ENCODE results near the gene ABCC2.

ABCC2 gene

GRCh38 chr10:99782447-99783286 is at the start of gene ABCC2:
Gene ABCC2 (plus strand): TSS chr10:99782640. CDS start chr10:99782845, 205 bp downstream.
- TF ChIP-seq MAX (IDR thresholded peaks at IDR 0.05): no peak
- TF ChIP-seq RAD21 (IDR thresholded peaks at IDR 0.05; ENCODE audit: low read depth): no peak
- no peak for TF ChIP-seq EGR1 (IDR thresholded peaks at IDR 0.05)

GRCh38 chr10:99733366-99733765 is 49.1 kb upstream of the ABCC2 start:
- TF ChIP-seq MAX (IDR thresholded peaks at IDR 0.05): no peak
- no peak for TF ChIP-seq NFIC (IDR thresholded peaks at IDR 0.05)

GRCh38 chr10:99740260-99740659 is 42.2 kb upstream of the ABCC2 start:
- TF ChIP-seq REST (IDR thresholded peaks at IDR 0.05; ENCODE audit: low read depth): no peak
- TF ChIP-seq CREB1 (IDR thresholded peaks at IDR 0.05; ENCODE audit: low read depth): no peak
- no peak for TF ChIP-seq CEBPB (IDR thresholded peaks at IDR 0.05)
- no peak for TF ChIP-seq NFIC (IDR thresholded peaks at IDR 0.05)
- no peak for TF ChIP-seq RAD21 (IDR thresholded peaks at IDR 0.05; ENCODE audit: low read depth)
- TF ChIP-seq MAX (IDR thresholded peaks at IDR 0.05): no peak
- TF ChIP-seq EGR1 (IDR thresholded peaks at IDR 0.05): no peak

DNA sequence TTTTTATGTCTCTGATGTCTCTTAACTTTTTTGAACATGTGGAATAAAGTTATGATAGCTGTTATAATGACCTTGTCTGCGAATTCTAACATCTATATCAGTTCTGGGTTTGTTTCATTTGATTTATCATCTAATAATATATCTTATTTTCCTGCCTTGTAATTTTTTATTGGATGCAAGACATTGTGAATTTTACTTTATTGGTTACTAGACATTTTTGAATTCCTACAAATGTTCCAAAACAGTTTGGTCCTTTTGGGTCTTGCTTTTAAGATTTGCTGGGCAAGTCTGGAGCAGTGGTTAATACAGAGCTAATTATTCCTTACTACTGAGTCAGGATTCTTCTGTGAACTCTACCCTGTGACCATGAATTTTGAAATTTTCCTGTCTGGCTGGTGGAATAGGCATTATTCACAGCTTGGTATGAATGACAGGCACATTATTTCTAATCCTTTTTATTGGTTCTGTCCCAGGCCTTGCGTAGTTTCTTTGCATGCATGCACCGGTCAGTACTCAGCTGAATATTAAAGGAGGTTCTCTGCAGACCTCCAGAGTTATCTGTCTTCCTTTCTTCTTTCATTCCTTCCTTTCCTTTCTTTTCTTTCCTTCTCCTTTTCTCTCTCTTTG is 41.4 kb upstream of the ABCC2 start:
- TF ChIP-seq CREB1 (IDR thresholded peaks at IDR 0.05; ENCODE audit: low read depth): no peak
- TF ChIP-seq USF1 (IDR thresholded peaks at IDR 0.05): no peak
- TF ChIP-seq ZBTB7A (IDR thresholded peaks at IDR 0.05; ENCODE audit: low read depth): no peak
- no peak for TF ChIP-seq EGR1 (IDR thresholded peaks at IDR 0.05)
- no peak for TF ChIP-seq MAX (IDR thresholded peaks at IDR 0.05)
- no peak for TF ChIP-seq CEBPB (IDR thresholded peaks at IDR 0.05)
- no peak for TF ChIP-seq NFIC (IDR thresholded peaks at IDR 0.05)
- no peak for TF ChIP-seq TEAD4 (IDR thresholded peaks at IDR 0.05)
- no peak for TF ChIP-seq FOXM1 (IDR thresholded peaks at IDR 0.05; ENCODE audit: borderline replicate concordance, low read depth)
- TF ChIP-seq TAF1 (IDR thresholded peaks at IDR 0.05; ENCODE audit: low read depth): no peak
- TF ChIP-seq REST (IDR thresholded peaks at IDR 0.05; ENCODE audit: low read depth): no peak
- TF ChIP-seq RAD21 (IDR thresholded peaks at IDR 0.05; ENCODE audit: low read depth): no peak
- no peak for TF ChIP-seq EP300 (IDR thresholded peaks at IDR 0.05; ENCODE audit: borderline replicate concordance)
- no peak for TF ChIP-seq YY1 (IDR thresholded peaks at IDR 0.05; ENCODE audit: low read depth)
- no peak for TF ChIP-seq TCF12 (IDR thresholded peaks at IDR 0.05; ENCODE audit: low read depth)

DNA sequence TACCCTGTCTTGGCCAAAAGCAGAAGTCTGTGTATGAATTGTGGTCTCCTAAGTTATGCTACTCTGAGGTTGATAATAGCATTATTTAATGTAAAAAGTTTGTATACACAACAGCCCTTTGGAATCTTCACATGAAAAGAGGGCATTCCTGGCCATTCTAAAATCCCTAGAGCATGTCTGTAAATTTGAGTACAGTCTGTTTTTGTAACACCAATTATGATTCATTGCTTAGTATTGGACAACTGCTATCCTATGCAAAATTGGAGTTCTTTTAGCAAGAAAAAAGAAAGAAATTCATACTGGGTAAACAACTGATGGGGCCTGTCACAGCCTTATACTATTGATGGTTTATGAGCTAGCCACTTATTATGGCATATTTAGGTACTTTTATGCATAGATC is 40.2 kb upstream of the ABCC2 start:
- TF ChIP-seq FOXM1 (IDR thresholded peaks at IDR 0.05; ENCODE audit: borderline replicate concordance, low read depth) (no peak), TEAD4 (IDR thresholded peaks at IDR 0.05) (no peak), CREB1 (IDR thresholded peaks at IDR 0.05; ENCODE audit: low read depth) (no peak), TAF1 (IDR thresholded peaks at IDR 0.05; ENCODE audit: low read depth) (no peak), EGR1 (IDR thresholded peaks at IDR 0.05) (no peak), CEBPB (IDR thresholded peaks at IDR 0.05) (no peak), EP300 (IDR thresholded peaks at IDR 0.05; ENCODE audit: borderline replicate concordance) (no peak), NFIC (IDR thresholded peaks at IDR 0.05) (no peak), MAX (IDR thresholded peaks at IDR 0.05) (no peak), TCF12 (IDR thresholded peaks at IDR 0.05; ENCODE audit: low read depth) (no peak), RAD21 (IDR thresholded peaks at IDR 0.05; ENCODE audit: low read depth) (no peak), YY1 (IDR thresholded peaks at IDR 0.05; ENCODE audit: low read depth) (no peak), USF1 (IDR thresholded peaks at IDR 0.05) (no peak), ZBTB7A (IDR thresholded peaks at IDR 0.05; ENCODE audit: low read depth) (no peak)
